Activated T-cell treated with anti-CD3 and anti-CD28 coated beads, Interleukin-2, amount 50 U/mL, for 4 hours (primary cell): ENCODE data around the gene CARS2. TPM values are rescaled to one million over a fixed set of nuclear protein-coding genes. Genes with fewer than 3 reads are reported as not detected.
"Not testable (repeated sequence)": the region's sequence is repeated elsewhere in the genome, so short reads cannot be mapped to it uniquely, and the experiment has no call there.

ENCODE experiments used
- ATAC-seq, 2 donors: fragments of 200-7000 bp; cut with Tn5 transposase; one replicate each; pipeline ENCODE4 v1.10.0; 2021
- DNase-seq: peaks from one replicate; pipeline ENCODE4 v3.0.0-alpha.2; 2020
- H3K27me3 Mint-ChIP-seq: one replicate; pipeline ENCODE4 v1.8.0; 2021; ENCODE audit warnings: low read depth, mixed read lengths
- H3K36me3 Mint-ChIP-seq: one replicate; pipeline ENCODE4 v1.8.0; 2022; ENCODE audit warnings: mixed read lengths; ENCODE audit not compliant: insufficient read depth
- H3K4me1 Mint-ChIP-seq: one replicate; pipeline ENCODE4 v1.8.0; 2021; ENCODE audit warnings: low read depth, mixed read lengths
- H3K4me3 Mint-ChIP-seq: one replicate; pipeline ENCODE4 v1.8.0; 2021; ENCODE audit warnings: mild to moderate bottlenecking, moderate library complexity, mixed read lengths
- H3K9me3 Mint-ChIP-seq: one replicate; pipeline ENCODE4 v1.8.0; 2021; ENCODE audit warnings: mixed read lengths
- total RNA-seq, 3 donors: library from RNA; stranded (reverse); gene quantifications; one replicate each; pipeline ENCODE4 v1.2.1, GENCODE V29; 2021

CARS2 gene
- total RNA-seq, 3 donors from 2014 or later = 72.6 to 97.4 (median 80.3) TPM

GRCh38 chr13:110637275-110637674 lies 68.6 kb downstream of the CARS2 start:
- Mint-ChIP-seq H3K36me3 (peaks cover 27% of the 10 kb centered on the region), H3K27me3 (no peaks in the 10 kb centered on the region)

GRCh38 chr13:110636701-110637201 lies 69.2 kb downstream of the CARS2 start:
- no peaks in the 10 kb centered on the region for H3K9me3 Mint-ChIP-seq
- H3K36me3 Mint-ChIP-seq = peaks cover 30% of the 10 kb centered on the region
- no peak overlapping the region for H3K4me3 Mint-ChIP-seq
- ATAC-seq (no peak), DNase-seq (no peak)
- H3K4me1 Mint-ChIP-seq = peaks cover 2% of the 10 kb centered on the region
- no peaks in the 10 kb centered on the region for H3K27me3 Mint-ChIP-seq

More at GRCh38 chr13:110637275-110637674, 68.6 kb downstream of the CARS2 start:
- no peaks in the 10 kb centered on the region for H3K9me3 Mint-ChIP-seq
- H3K4me3 Mint-ChIP-seq = no peak overlapping the region
- DNase-seq (no peak), ATAC-seq (peak in 1 of 2 donors; percentile 15)
- no peaks in the 10 kb centered on the region for H3K4me1 Mint-ChIP-seq

- DNase-seq = no peak
- H3K4me1 Mint-ChIP-seq = peaks cover 5% of the 10 kb centered on the region
- no peaks in the 10 kb centered on the region for H3K9me3 Mint-ChIP-seq
Observed at GRCh38 chr13:110636053-110636475, 69.9 kb downstream of the CARS2 start.

GRCh38 chr13:110635405-110636002 lies 70.4 kb downstream of the CARS2 start:
- H3K4me1 Mint-ChIP-seq = peaks cover 10% of the 10 kb centered on the region
- H3K27me3 Mint-ChIP-seq = no peaks in the 10 kb centered on the region
- ATAC-seq (no peak), DNase-seq (no peak)
- no peak overlapping the region for H3K4me3 Mint-ChIP-seq
- H3K9me3 Mint-ChIP-seq = no peaks in the 10 kb centered on the region
- H3K36me3 Mint-ChIP-seq = peaks cover 30% of the 10 kb centered on the region

More at GRCh38 chr13:110636053-110636475, 69.9 kb downstream of the CARS2 start:
- no peak for ATAC-seq
- H3K36me3 Mint-ChIP-seq = peaks cover 28% of the 10 kb centered on the region
- no peaks in the 10 kb centered on the region for H3K27me3 Mint-ChIP-seq
- H3K4me3 Mint-ChIP-seq = no peak overlapping the region

- ATAC-seq (no peak), DNase-seq (no peak)
- Mint-ChIP-seq H3K27me3 (no peaks in the 10 kb centered on the region), H3K9me3 (no peaks in the 10 kb centered on the region), H3K4me3 (no peak overlapping the region), H3K36me3 (peaks cover 25% of the 10 kb centered on the region), H3K4me1 (peaks cover 17% of the 10 kb centered on the region)
Observed at GRCh38 chr13:110634558-110634957, 71.4 kb downstream of the CARS2 start.

- no peak for DNase-seq
- no peak overlapping the region for H3K4me3 Mint-ChIP-seq
- no peak for ATAC-seq
- no peaks in the 10 kb centered on the region for H3K27me3 Mint-ChIP-seq
- H3K36me3 Mint-ChIP-seq = peaks cover 20% of the 10 kb centered on the region
- peaks cover 25% of the 10 kb centered on the region for H3K4me1 Mint-ChIP-seq
- H3K9me3 Mint-ChIP-seq = no peaks in the 10 kb centered on the region
Observed at GRCh38 chr13:110633776-110634175, 72.1 kb downstream of the CARS2 start.

GRCh38 chr13:110632255-110632654 lies 73.7 kb downstream of the CARS2 start:
- ATAC-seq = not testable (repeated sequence)

GRCh38 chr13:110630566-110631119 lies 75.3 kb downstream of the CARS2 start:
- H3K27me3 Mint-ChIP-seq = no peaks in the 10 kb centered on the region
- DNase-seq (no peak), ATAC-seq (no peak)
- peaks cover 44% of the 10 kb centered on the region for H3K4me1 Mint-ChIP-seq
- peaks cover 32% of the 10 kb centered on the region for H3K36me3 Mint-ChIP-seq
- H3K9me3 Mint-ChIP-seq = no peaks in the 10 kb centered on the region
- H3K4me3 Mint-ChIP-seq = no peak overlapping the region

More at GRCh38 chr13:110632255-110632654, 73.7 kb downstream of the CARS2 start:
- Mint-ChIP-seq H3K36me3 (peaks cover 31% of the 10 kb centered on the region), H3K4me1 (peaks cover 38% of the 10 kb centered on the region)
- not testable (repeated sequence) for H3K27me3 Mint-ChIP-seq, H3K9me3 Mint-ChIP-seq, H3K4me3 Mint-ChIP-seq, DNase-seq

GRCh38 chr13:110629735-110630134 lies 76.2 kb downstream of the CARS2 start:
- Mint-ChIP-seq H3K4me1 (peaks cover 46% of the 10 kb centered on the region), H3K9me3 (no peaks in the 10 kb centered on the region), H3K36me3 (peaks cover 31% of the 10 kb centered on the region), H3K27me3 (no peaks in the 10 kb centered on the region), H3K4me3 (no peak overlapping the region)
- DNase-seq (no peak), ATAC-seq (peak in 1 of 2 donors; percentile 56)

GRCh38 chr13:110628952-110629701 lies 76.8 kb downstream of the CARS2 start:
- no peaks in the 10 kb centered on the region for H3K27me3 Mint-ChIP-seq
- no peak overlapping the region for H3K4me3 Mint-ChIP-seq
- H3K36me3 Mint-ChIP-seq = peaks cover 28% of the 10 kb centered on the region
- DNase-seq (no peak), ATAC-seq (no peak)
- peaks cover 46% of the 10 kb centered on the region for H3K4me1 Mint-ChIP-seq
- no peaks in the 10 kb centered on the region for H3K9me3 Mint-ChIP-seq

GRCh38 chr13:110628477-110628793 lies 77.5 kb downstream of the CARS2 start:
- ATAC-seq = no peak
- peaks cover 46% of the 10 kb centered on the region for H3K4me1 Mint-ChIP-seq
- H3K36me3 Mint-ChIP-seq = peaks cover 26% of the 10 kb centered on the region
- no peak for DNase-seq
- no peaks in the 10 kb centered on the region for H3K9me3 Mint-ChIP-seq
- no peaks in the 10 kb centered on the region for H3K27me3 Mint-ChIP-seq
- no peak overlapping the region for H3K4me3 Mint-ChIP-seq

- no peak overlapping the region for H3K4me3 Mint-ChIP-seq
Observed at GRCh38 chr13:110627761-110628476, 78.0 kb downstream of the CARS2 start.

GRCh38 chr13:110627351-110627750 lies 78.6 kb downstream of the CARS2 start:
- DNase-seq (no peak), ATAC-seq (no peak)
- Mint-ChIP-seq H3K36me3 (peaks cover 35% of the 10 kb centered on the region), H3K4me1 (peaks cover 52% of the 10 kb centered on the region), H3K4me3 (no peak overlapping the region), H3K27me3 (no peaks in the 10 kb centered on the region), H3K9me3 (no peaks in the 10 kb centered on the region)

More at GRCh38 chr13:110627761-110628476, 78.0 kb downstream of the CARS2 start:
- Mint-ChIP-seq H3K27me3 (no peaks in the 10 kb centered on the region), H3K4me1 (peaks cover 47% of the 10 kb centered on the region), H3K36me3 (peaks cover 31% of the 10 kb centered on the region), H3K9me3 (no peaks in the 10 kb centered on the region)
- no peak for DNase-seq
- ATAC-seq = no peak

- Mint-ChIP-seq H3K4me3 (no peak overlapping the region), H3K27me3 (no peaks in the 10 kb centered on the region), H3K36me3 (peaks cover 31% of the 10 kb centered on the region), H3K9me3 (no peaks in the 10 kb centered on the region), H3K4me1 (peaks cover 57% of the 10 kb centered on the region)
- DNase-seq (no peak), ATAC-seq (no peak)
Observed at GRCh38 chr13:110626521-110626920, 79.4 kb downstream of the CARS2 start.
